ENCODE measurements around the gene SLIT1. TPM values are rescaled to one million over a fixed set of nuclear protein-coding genes. Genes with fewer than 3 reads are reported as not detected.

SLIT1 gene
- total RNA-seq, 4 donors from 2014 or later: 0.28 to 1.7 TPM; not detected in 2

DNA sequence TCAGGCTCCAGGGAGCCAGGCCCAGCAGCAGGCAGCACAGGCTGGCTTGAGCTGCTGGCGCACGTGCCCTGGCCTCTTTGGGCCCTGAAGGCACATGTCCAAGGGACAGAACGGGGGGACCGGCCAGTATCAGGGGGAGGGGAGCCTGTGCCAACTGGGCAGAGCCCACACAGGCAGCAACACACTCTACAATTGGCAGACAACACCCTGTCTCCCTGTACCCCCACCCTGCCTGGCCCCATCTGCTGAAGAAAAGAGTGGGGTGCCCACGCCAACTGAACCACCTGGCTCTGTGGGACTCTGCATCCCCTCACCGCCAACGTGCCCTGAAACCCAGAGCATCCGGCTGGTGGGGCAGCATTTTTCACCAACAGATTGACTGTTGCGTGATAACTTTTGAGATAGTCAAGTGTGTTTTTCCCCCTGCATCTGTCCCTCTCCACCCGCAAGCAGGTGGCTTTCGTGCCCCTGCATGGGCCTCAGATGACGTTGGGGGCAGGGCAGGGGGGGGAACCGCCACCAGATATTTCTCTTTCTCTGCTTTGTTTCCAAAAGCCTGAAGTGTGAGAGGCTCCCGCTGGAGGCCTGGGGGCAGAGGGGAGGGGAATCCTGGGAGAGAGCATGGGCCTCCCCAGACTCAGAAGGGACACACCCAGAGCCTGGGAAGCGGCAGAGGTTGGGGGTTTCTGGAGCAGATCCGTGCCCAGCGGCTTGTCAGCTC lies 21.8 kb downstream of the SLIT1 start:
- Histone ChIP-seq H3K27me3 (no peaks in the 10 kb centered on the region), H3K9me3 (no peaks in the 10 kb centered on the region), H3K36me3 (no peaks in the 10 kb centered on the region), H3K27ac (no peak overlapping the region), H3K4me1 (no peaks in the 10 kb centered on the region), H3K4me3 (no peak overlapping the region)
- DNase-seq: no peak
- TF ChIP-seq CTCF (IDR thresholded peaks at IDR 0.05): no peak
- no peak for TF ChIP-seq POLR2A (IDR thresholded peaks at IDR 0.05)

- TF ChIP-seq CTCF (IDR thresholded peaks at IDR 0.05) (no peak), POLR2A (IDR thresholded peaks at IDR 0.05) (no peak)
These were observed 22.6 kb downstream of the SLIT1 start for GRCh38 chr10:97163181-97163580.

DNA sequence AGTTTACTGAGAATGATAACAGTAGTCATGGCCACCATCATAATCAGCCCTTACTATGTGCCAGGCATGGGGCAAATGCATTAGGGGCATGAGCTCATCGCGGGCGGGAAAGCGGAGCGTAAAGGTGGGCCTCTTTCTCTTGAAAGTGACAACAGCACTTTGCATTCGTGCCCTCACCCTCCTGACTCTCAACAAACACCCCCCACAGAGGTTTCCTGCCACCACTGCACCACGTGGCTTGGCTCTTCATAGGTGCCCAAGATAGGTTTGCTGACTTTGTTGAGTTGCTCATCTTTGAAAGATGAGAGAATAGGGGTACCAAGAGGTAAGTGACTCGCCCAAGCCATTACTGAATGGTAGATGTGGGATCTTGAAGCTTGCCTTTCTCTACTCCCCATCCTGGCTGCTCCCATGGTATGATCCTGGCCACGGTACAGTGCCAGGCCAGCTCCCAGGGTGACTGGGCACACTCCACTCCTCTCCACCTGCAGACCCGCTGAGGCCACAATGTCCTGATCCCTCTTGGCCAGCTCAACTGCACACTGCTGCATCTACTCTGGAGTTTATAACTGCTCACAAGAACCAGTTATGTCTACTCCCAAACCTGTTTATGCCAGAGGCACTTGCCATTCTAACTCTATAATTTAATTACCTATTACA lies 26.0 kb downstream of the SLIT1 start:
- Histone ChIP-seq H3K4me1 (no peaks in the 10 kb centered on the region), H3K4me3 (no peak overlapping the region), H3K9me3 (no peaks in the 10 kb centered on the region), H3K27ac (no peak overlapping the region), H3K36me3 (no peaks in the 10 kb centered on the region), H3K27me3 (no peaks in the 10 kb centered on the region)
- DNase-seq: no peak
- TF ChIP-seq POLR2A (IDR thresholded peaks at IDR 0.05): no peak
- TF ChIP-seq CTCF (IDR thresholded peaks at IDR 0.05): no peak

More at GRCh38 chr10:97163181-97163580, 22.6 kb downstream of the SLIT1 start:
- no peak for DNase-seq
- H3K27ac ChIP-seq: no peak overlapping the region
- no peaks in the 10 kb centered on the region for H3K4me1 ChIP-seq
- H3K36me3 ChIP-seq: no peaks in the 10 kb centered on the region
- no peaks in the 10 kb centered on the region for H3K27me3 ChIP-seq
- no peaks in the 10 kb centered on the region for H3K9me3 ChIP-seq
- H3K4me3 ChIP-seq: no peak overlapping the region

DNA sequence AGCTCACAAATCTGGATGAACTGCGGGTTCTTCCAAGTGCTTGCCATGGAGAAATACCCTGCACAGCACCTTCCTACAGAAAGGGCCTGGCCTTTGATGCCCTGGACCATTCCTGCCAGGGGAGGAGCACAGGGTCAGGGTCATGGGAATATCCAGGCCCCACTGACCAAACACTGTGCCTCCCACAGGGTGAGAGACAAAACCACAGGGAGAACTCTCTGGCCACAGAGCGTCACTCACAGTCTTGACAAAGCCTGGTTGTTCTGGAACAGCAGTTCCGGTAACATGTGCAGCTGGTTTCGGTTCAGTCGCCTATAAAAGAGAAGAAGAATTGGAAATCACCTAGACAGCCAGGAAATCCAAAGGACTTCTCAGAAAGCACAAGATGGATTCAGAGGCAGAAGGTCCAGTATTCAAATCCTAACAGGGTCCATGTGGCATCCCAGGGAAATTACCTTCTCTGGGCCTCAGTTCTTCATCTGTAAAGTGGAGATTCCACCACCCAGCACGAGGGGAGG lies 28.1 kb downstream of the SLIT1 start:
- H3K4me3 ChIP-seq: no peak overlapping the region
- H3K4me1 ChIP-seq: no peaks in the 10 kb centered on the region
- peak in 1 of 3 donors; percentile 18 for DNase-seq
- H3K27ac ChIP-seq: no peak overlapping the region
- H3K9me3 ChIP-seq: no peaks in the 10 kb centered on the region
- H3K27me3 ChIP-seq: no peaks in the 10 kb centered on the region
- H3K36me3 ChIP-seq: no peaks in the 10 kb centered on the region
- TF ChIP-seq CTCF (IDR thresholded peaks at IDR 0.05) (no peak), POLR2A (IDR thresholded peaks at IDR 0.05) (no peak)

- no peak overlapping the region for H3K4me3 ChIP-seq
- H3K9me3 ChIP-seq: no peaks in the 10 kb centered on the region
- H3K4me1 ChIP-seq: no peaks in the 10 kb centered on the region
- DNase-seq: no peak
- H3K36me3 ChIP-seq: no peaks in the 10 kb centered on the region
- no peak for TF ChIP-seq POLR2A (IDR thresholded peaks at IDR 0.05)
- TF ChIP-seq CTCF (IDR thresholded peaks at IDR 0.05): no peak
- H3K27me3 ChIP-seq: no peaks in the 10 kb centered on the region
- no peak overlapping the region for H3K27ac ChIP-seq
These were observed 31.0 kb downstream of the SLIT1 start for GRCh38 chr10:97154781-97155180.
